Measurements from ENCODE around the gene RNF220. TPM values are rescaled to one million over a fixed set of nuclear protein-coding genes. Genes with fewer than 3 reads are reported as not detected.
"Not testable (repeated sequence)": the region's sequence is repeated elsewhere in the genome, so short reads cannot be mapped to it uniquely, and the experiment has no call there.

The RNF220 gene
- total and polyA plus RNA-seq, 5 donors, result 56.0 to 81.7 (median 71.0) TPM

- WGBS, result 83% methylated on average over 3 of the region's 3 CpGs
- intact Hi-C loops (cut with DNase I), result no loop called here
- Histone ChIP-seq H3K4me3 (ENCODE audit: low read length) (no peak overlapping the region), H3K27ac (ENCODE audit: low read length) (no peak overlapping the region), H3K9me3 (ENCODE audit: control insufficient read depth, low read length) (no peaks in the 10 kb centered on the region), H3K4me1 (ENCODE audit: control insufficient read depth, insufficient read depth, low read length) (no peaks in the 10 kb centered on the region), H3K27me3 (ENCODE audit: control insufficient read depth, insufficient read depth) (no peaks in the 10 kb centered on the region)
- DNase-seq (no peak), ATAC-seq (no peak)
Measured at GRCh38 chr1:44696101-44696500, 291.0 kb downstream of the RNF220 start.

GRCh38 chr1:44696789-44697345, 291.8 kb downstream of the RNF220 start:
- peak in 1 of 2 donors; percentile 26 for ATAC-seq
- no peaks in the 10 kb centered on the region for H3K4me1 ChIP-seq (ENCODE audit: control insufficient read depth, insufficient read depth, low read length)
- no peaks in the 10 kb centered on the region for H3K9me3 ChIP-seq (ENCODE audit: control insufficient read depth, low read length)
- intact Hi-C loops (cut with DNase I), result no loop called here
- 72% methylated on average over 7 of the region's 7 CpGs for WGBS
- H3K27ac ChIP-seq (ENCODE audit: low read length), result no peak overlapping the region
- H3K4me3 ChIP-seq (ENCODE audit: low read length), result no peak overlapping the region
- no peak for DNase-seq
- no peaks in the 10 kb centered on the region for H3K27me3 ChIP-seq (ENCODE audit: control insufficient read depth, insufficient read depth)

- Histone ChIP-seq H3K27ac (ENCODE audit: low read length) (no peak overlapping the region), H3K4me3 (ENCODE audit: low read length) (no peak overlapping the region), H3K9me3 (ENCODE audit: control insufficient read depth, low read length) (no peaks in the 10 kb centered on the region), H3K27me3 (ENCODE audit: control insufficient read depth, insufficient read depth) (no peaks in the 10 kb centered on the region), H3K4me1 (ENCODE audit: control insufficient read depth, insufficient read depth, low read length) (no peaks in the 10 kb centered on the region)
- ATAC-seq (no peak), DNase-seq (no peak)
- intact Hi-C loops (cut with DNase I), result no loop called here
- WGBS, result 90% methylated on average over 3 of the region's 3 CpGs
Measured at GRCh38 chr1:44698138-44698537, 293.1 kb downstream of the RNF220 start.

GRCh38 chr1:44699375-44699774, 294.3 kb downstream of the RNF220 start:
- ATAC-seq; H3K4me1 ChIP-seq (ENCODE audit: control insufficient read depth, insufficient read depth, low read length); intact Hi-C loops (cut with DNase I); H3K27ac ChIP-seq (ENCODE audit: low read length); H3K27me3 ChIP-seq (ENCODE audit: control insufficient read depth, insufficient read depth); DNase-seq; H3K4me3 ChIP-seq (ENCODE audit: low read length); H3K9me3 ChIP-seq (ENCODE audit: control insufficient read depth, low read length): not testable (repeated sequence)
- WGBS, result 90% methylated on average over 9 of the region's 9 CpGs

- H3K27me3 ChIP-seq (ENCODE audit: control insufficient read depth, insufficient read depth), result no peaks in the 10 kb centered on the region
- DNase-seq (no peak), ATAC-seq (no peak)
- no peaks in the 10 kb centered on the region for H3K4me1 ChIP-seq (ENCODE audit: control insufficient read depth, insufficient read depth, low read length)
- no peaks in the 10 kb centered on the region for H3K9me3 ChIP-seq (ENCODE audit: control insufficient read depth, low read length)
- 86% methylated on average over 1 of the region's 1 CpG for WGBS
- H3K4me3 ChIP-seq (ENCODE audit: low read length), result no peak overlapping the region
- intact Hi-C loops (cut with DNase I), result no loop called here
- H3K27ac ChIP-seq (ENCODE audit: low read length), result no peak overlapping the region
Measured at GRCh38 chr1:44700573-44700972, 295.5 kb downstream of the RNF220 start.

- ATAC-seq (no peak), DNase-seq (no peak)
- H3K4me1 ChIP-seq (ENCODE audit: control insufficient read depth, insufficient read depth, low read length), result no peaks in the 10 kb centered on the region
- H3K27ac ChIP-seq (ENCODE audit: low read length), result no peak overlapping the region
- no peaks in the 10 kb centered on the region for H3K27me3 ChIP-seq (ENCODE audit: control insufficient read depth, insufficient read depth)
- intact Hi-C loops (cut with DNase I), result no loop called here
- no peak overlapping the region for H3K4me3 ChIP-seq (ENCODE audit: low read length)
- 78% methylated on average over 7 of the region's 7 CpGs for WGBS
- H3K9me3 ChIP-seq (ENCODE audit: control insufficient read depth, low read length), result no peaks in the 10 kb centered on the region
Measured at GRCh38 chr1:44701141-44701573, 296.1 kb downstream of the RNF220 start.

Small RNA genes lying within 50 kb of the gene (microRNA-seq; reads per million reads assigned to microRNA genes)
- 0 reads per million in 2 donors for gene MIR5584

Other genes starting within 250 kb of the RNF220 start
- gene DMAP1, start 191.8 kb upstream of the RNF220 start, total RNA-seq, result 10 to 100 TPM; 26.2 to 35.9 (median 32.6) TPM
- 26.7 TPM for gene DMAP1, start 191.8 kb upstream of the RNF220 start, polyA plus RNA-seq
- 10 to 100 TPM; 47.1 to 56.3 (median 52.2) TPM for gene ERI3, start 50.0 kb upstream of the RNF220 start, total RNA-seq
- gene ERI3, start 50.0 kb upstream of the RNF220 start, polyA plus RNA-seq, result 36.4 TPM

Measured in right cardiac atrium (tissue), 5 donors.